GM12891 (cell line): ENCODE data around the gene ANK2.
A peak's percentile ranks its signal among the peaks of the same experiment; 100 is the strongest.

ENCODE experiments used
- DNase-seq: peaks from one replicate; pipeline ENCODE4 v3.0.0; 2011; ENCODE audit warnings: low spot score; ENCODE audit not compliant: insufficient read length
- FAIRE-seq: peaks from 2 replicates; lab custom pipeline; 2011; peaks lifted over from hg19 to GRCh38; lab: Jason Lieb, UNC
- PAX5 ChIP-seq: IDR thresholded peaks from 2 replicates; pipeline ENCODE4 v1.6.1; 2011; ENCODE audit warnings: low read length, moderate library complexity, mild to moderate bottlenecking; ENCODE audit not compliant: insufficient read depth, severe bottlenecking
- POLR2A ChIP-seq: IDR thresholded peaks from 2 replicates; pipeline ENCODE4 v1.6.1; 2011; ENCODE audit warnings: low read depth, low read length, control low read depth
- POLR2AphosphoS5 ChIP-seq: IDR thresholded peaks from 2 replicates; pipeline ENCODE4 v1.6.1; 2011; ENCODE audit warnings: low read depth, low read length, control low read depth
- POU2F2 ChIP-seq: IDR thresholded peaks from 2 replicates; pipeline ENCODE4 v1.6.1; 2011; ENCODE audit warnings: low read depth, mild to moderate bottlenecking, control low read depth, low read length, moderate library complexity
- SPI1 ChIP-seq: IDR thresholded peaks from 2 replicates; pipeline ENCODE4 v1.6.1; 2011; ENCODE audit warnings: low read depth, low read length, control low read depth
- TAF1 ChIP-seq: IDR thresholded peaks from 2 replicates; pipeline ENCODE4 v1.6.1; 2011; ENCODE audit warnings: low read depth, low read length, control low read depth

The ANK2 gene

GRCh38 chr4:113080050-113080449, 30.6 kb downstream of the ANK2 start:
- FAIRE-seq (no peak), DNase-seq (no peak)
- TF ChIP-seq POLR2A: no peak

GRCh38 chr4:113080624-113081023, 31.2 kb downstream of the ANK2 start:
- TF ChIP-seq POU2F2 (no peak), POLR2A (no peak), TAF1 (no peak), PAX5 (no peak), POLR2AphosphoS5 (no peak), SPI1 (no peak)
- FAIRE-seq: no peak

DNA sequence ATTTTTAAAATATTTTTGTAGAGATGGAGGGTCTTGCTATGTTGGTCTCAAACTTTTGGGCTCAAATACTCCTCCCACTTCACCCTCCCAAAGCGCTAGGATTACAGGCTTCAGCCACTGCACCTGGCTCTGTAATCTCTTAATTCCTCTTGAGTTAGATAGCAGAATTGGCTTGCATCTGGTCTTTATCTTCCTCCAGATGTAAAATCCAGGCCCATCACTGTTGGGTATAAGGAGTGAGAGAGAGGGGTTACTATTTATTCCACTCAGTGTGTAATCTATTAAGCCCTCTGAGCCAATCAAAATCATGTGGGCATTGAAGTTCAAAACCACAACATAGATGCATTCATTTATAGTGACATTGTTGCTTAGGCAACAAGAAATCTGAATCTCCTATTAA, 33.9 kb downstream of the ANK2 start:
- no peak for FAIRE-seq
- TF ChIP-seq TAF1: no peak
- TF ChIP-seq POLR2A: no peak
- no peak for TF ChIP-seq SPI1
- TF ChIP-seq PAX5: no peak
- TF ChIP-seq POLR2AphosphoS5: no peak
- no peak for TF ChIP-seq POU2F2

More at GRCh38 chr4:113080624-113081023, 31.2 kb downstream of the ANK2 start:
- no peak for DNase-seq

DNA sequence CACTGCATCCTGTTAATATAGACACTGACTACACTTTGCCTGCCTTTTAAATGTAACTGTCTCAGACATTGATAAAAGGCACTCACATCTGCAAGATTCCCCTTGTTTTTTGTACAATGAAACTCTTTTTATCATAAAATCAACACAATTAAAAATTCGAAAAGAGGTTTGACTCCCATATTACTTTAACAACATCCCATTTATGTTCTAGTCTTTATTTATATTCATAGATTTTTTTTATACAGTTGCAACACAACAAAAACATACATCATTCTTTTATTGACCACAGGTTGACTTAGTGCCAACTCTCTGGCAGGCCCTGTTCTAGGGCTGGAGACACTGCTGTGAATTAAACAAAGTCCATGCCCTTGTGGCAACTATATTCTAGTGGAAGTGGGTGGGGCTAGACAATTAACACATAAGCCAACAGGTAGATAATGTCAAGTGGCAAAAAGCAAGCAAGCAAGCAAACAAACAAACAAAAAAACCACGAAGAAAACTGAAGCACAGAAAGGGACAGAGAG, 36.8 kb downstream of the ANK2 start:
- TF ChIP-seq POLR2AphosphoS5 (no peak), PAX5 (no peak), TAF1 (no peak), POLR2A (no peak), POU2F2 (no peak), SPI1 (no peak)
- DNase-seq (no peak), FAIRE-seq (no peak)

More for the DNA sequence above, 33.9 kb downstream of the ANK2 start:
- DNase-seq: no peak

GRCh38 chr4:113088050-113088449, 38.6 kb downstream of the ANK2 start:
- TF ChIP-seq TAF1 (no peak), POLR2A (no peak), POLR2AphosphoS5 (no peak), SPI1 (no peak), PAX5 (no peak), POU2F2 (no peak)
- FAIRE-seq (no peak), DNase-seq (no peak)

DNA sequence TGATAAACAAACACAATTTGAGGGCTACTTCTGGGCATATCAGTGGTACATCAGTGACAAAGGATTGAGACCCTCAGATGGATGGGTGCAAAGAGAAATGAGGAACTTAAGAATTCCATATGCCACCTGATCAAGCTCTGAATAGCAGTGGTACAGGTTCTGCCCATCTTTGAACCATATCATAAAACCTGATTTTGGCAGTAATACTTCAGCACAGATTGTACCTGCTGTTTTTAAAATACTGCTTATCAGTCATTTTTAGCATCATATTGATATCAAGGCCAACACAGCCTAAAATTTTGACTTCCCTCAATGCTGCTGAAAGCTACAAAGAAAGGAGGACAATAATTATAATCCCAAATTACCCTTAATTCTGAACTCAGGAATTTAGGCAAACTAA, 41.5 kb downstream of the ANK2 start:
- no peak for FAIRE-seq
- DNase-seq: no peak
- TF ChIP-seq SPI1 (no peak), POU2F2 (no peak), POLR2A (no peak), TAF1 (no peak), PAX5 (no peak), POLR2AphosphoS5 (no peak)

GRCh38 chr4:113094331-113094730, 44.9 kb downstream of the ANK2 start:
- TF ChIP-seq POLR2A: no peak
- DNase-seq (no peak), FAIRE-seq (no peak)

DNA sequence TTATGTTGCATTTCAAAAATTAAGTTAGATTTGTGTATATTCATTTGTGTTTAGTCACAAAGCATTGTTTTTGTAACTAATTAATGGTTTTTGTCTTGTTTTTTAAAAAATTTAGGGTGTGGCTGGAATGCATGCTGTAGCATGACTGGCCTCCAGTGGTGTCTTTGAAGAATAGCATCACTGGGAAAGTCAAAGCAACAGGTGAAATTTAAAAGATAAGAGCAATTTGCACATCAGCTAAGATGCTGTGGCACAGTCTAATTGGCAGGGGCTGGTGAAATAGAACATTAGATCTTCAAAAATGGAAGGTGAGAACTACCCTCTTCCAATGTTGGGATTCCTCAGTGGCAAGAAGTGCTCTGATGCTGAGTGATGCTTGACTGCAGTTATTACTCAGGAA, 45.3 kb downstream of the ANK2 start:
- DNase-seq (peak; percentile 3), FAIRE-seq (peak; percentile 75)
- TF ChIP-seq SPI1 (no peak), TAF1 (no peak), POU2F2 (no peak), POLR2AphosphoS5 (no peak), POLR2A (no peak), PAX5 (no peak)

DNA sequence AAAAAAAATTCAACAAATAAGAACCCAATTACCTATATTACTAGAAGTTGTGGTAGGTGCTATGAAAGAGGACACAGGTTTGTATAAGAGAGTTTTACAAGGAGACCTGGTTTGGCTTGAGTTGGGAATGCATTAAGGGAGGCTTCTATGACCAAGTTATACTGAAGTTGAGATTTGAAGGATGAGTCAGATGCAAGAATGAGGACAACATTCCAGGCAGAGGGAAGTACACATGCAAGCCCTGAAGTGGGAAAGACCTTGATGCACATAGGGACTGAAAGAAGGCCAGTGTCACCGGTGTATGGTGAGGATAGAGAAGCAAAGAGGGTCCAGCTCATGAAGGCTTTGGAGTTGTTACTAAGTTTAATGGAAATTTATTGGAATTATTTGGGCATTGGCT, 52.2 kb downstream of the ANK2 start:
- TF ChIP-seq POLR2A (no peak), SPI1 (no peak), POU2F2 (no peak), POLR2AphosphoS5 (no peak), TAF1 (no peak)
- DNase-seq (no peak), FAIRE-seq (no peak)

- FAIRE-seq (no peak), DNase-seq (no peak)
- TF ChIP-seq TAF1: no peak
- TF ChIP-seq PAX5: no peak
- TF ChIP-seq SPI1: no peak
- no peak for TF ChIP-seq POU2F2
- no peak for TF ChIP-seq POLR2AphosphoS5
- TF ChIP-seq POLR2A: no peak
Measured at GRCh38 chr4:113103556-113103955, 54.1 kb downstream of the ANK2 start.

DNA sequence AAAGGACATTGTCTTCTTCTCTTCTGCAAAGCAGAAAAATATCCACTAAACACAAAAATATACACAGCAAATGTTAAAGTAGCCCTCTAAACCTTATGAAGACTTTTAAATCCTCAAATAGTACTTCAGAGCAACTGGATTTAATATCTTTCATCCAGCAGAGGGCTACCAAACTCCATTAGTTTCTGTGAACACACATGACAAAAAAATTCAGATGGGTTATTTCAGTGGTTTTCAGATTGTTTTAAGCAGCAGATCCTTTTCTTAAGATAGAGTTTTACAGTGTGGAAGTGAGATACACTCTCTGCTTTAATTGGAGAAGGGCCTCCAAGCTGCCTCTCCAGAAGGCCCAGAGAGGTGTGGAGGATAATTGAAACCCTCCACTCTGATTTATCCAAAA, 56.7 kb downstream of the ANK2 start:
- DNase-seq: no peak
- FAIRE-seq: no peak

More for the DNA sequence above, 56.7 kb downstream of the ANK2 start:
- no peak for TF ChIP-seq PAX5
- TF ChIP-seq POLR2A: no peak
- TF ChIP-seq TAF1: no peak
- no peak for TF ChIP-seq POU2F2
- no peak for TF ChIP-seq SPI1
- TF ChIP-seq POLR2AphosphoS5: no peak
